ENCODE measurements around the gene PALLD.

DNA sequence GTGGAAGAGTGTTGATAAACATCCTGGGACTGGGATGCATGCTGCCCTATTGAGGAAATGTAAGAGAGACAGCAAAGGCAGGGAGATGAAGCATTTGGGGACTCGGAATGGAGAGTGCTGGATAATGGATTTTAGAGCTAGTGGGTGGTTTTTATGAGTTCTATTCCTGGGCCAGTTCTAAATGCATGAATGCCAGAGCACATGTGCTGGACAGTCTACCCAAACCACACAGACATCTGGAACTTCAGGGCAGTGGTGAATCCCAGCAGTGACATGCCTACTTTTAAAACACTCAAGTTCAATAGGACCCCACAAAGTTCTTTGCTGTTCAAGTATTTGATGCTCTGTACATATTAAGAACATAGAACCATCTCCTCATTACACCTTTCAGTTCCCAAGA lies 379.3 kb downstream of the PALLD start:
- TF ChIP-seq, protein P1, sequence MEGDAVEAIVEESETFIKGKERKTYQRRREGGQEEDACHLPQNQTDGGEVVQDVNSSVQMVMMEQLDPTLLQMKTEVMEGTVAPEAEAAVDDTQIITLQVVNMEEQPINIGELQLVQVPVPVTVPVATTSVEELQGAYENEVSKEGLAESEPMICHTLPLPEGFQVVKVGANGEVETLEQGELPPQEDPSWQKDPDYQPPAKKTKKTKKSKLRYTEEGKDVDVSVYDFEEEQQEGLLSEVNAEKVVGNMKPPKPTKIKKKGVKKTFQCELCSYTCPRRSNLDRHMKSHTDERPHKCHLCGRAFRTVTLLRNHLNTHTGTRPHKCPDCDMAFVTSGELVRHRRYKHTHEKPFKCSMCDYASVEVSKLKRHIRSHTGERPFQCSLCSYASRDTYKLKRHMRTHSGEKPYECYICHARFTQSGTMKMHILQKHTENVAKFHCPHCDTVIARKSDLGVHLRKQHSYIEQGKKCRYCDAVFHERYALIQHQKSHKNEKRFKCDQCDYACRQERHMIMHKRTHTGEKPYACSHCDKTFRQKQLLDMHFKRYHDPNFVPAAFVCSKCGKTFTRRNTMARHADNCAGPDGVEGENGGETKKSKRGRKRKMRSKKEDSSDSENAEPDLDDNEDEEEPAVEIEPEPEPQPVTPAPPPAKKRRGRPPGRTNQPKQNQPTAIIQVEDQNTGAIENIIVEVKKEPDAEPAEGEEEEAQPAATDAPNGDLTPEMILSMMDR (conservative IDR thresholded peaks at IDR 0.05; ENCODE audit: low read depth, low read length): no peak
- TF ChIP-seq EZH2 (IDR thresholded peaks at IDR 0.05; ENCODE audit: low read length, unreplicated experiment): no peak
